A549 (cell line): ENCODE measurements around the gene PELI1. TPM values are rescaled to one million over a fixed set of nuclear protein-coding genes. Genes with fewer than 3 reads are reported as not detected.

Experiments used
- ATAC-seq, 2 experiments: fragments of 200-7000 bp in 1 of 2; fragments of >200 bp in 1 of 2; cut with Nextera tagmentation in 1 of 2; cut with Tn5 transposase in 1 of 2; 3 replicates each; pipeline versions ENCODE4 v1.8.0 to v1.9.1; 2018 to 2020; ENCODE audit warnings: mild to moderate bottlenecking in 1 of 2, moderate library complexity in 1 of 2
- CTCF ChIA-PET: fragments of 300-600 bp; sonication (Branson Sonifier 250); formaldehyde crosslinking; extraction: SDS; loops from one replicate; lab custom pipeline; 2021; ENCODE audit warnings: antibody characterized with exemption, inconsistent platforms; lab: Yijun Ruan, JAX
- POLR2A ChIA-PET: fragments of 350-600 bp; formaldehyde crosslinking; extraction: SDS; loops from one replicate; lab custom pipeline; 2021; ENCODE audit warnings: antibody characterized with exemption, inconsistent platforms; lab: Yijun Ruan, JAX
- DNase-seq, 2 experiments: peaks; one replicate each; pipeline versions ENCODE4 v3.0.0 to v3.0.0-alpha.2; 2011 to 2016; ENCODE audit warnings: low read depth in 1 of 2, low spot score in 1 of 2
- FAIRE-seq: peaks from 2 replicates; lab custom pipeline; 2011; peaks lifted over from hg19 to GRCh38; lab: Jason Lieb, UNC
- H3K27ac ChIP-seq, 2 experiments: fragments of >200 bp; sonication (Bioruptor Twin); formaldehyde crosslinking; 3 replicates each; pipeline ENCODE4 v1.5.1; 2016 to 2017
- H3K4me1 ChIP-seq: fragments of >200 bp; sonication (Bioruptor Twin); formaldehyde crosslinking; 3 replicates; pipeline ENCODE4 v1.6.1; 2016
- H3K4me2 ChIP-seq: fragments of >200 bp; sonication (Bioruptor Twin); formaldehyde crosslinking; 3 replicates; pipeline ENCODE4 v1.6.1; 2016
- H3K4me3 ChIP-seq: fragments of >200 bp; sonication (Bioruptor Twin); formaldehyde crosslinking; 3 replicates; pipeline ENCODE4 v1.5.1; 2016
- H3K9me3 ChIP-seq: fragments of >200 bp; sonication (Bioruptor Twin); formaldehyde crosslinking; 3 replicates; pipeline ENCODE4 v1.6.1; 2016
- ATOH8 ChIP-seq: fragments of 250-450 bp; sonication (Bioruptor Pico); IDR thresholded peaks from 2 replicates; pipeline ENCODE4 v1.5.0; 2020; ENCODE audit warnings: low read depth, mild to moderate bottlenecking, moderate library complexity
- BCL3 ChIP-seq: fragments of >200 bp; sonication (Bioruptor Twin); formaldehyde crosslinking; IDR thresholded peaks from 3 replicates; pipeline ENCODE4 v1.6.1; 2016
- BHLHE40 ChIP-seq: IDR thresholded peaks from 2 replicates; pipeline ENCODE4 v1.6.1; 2012; ENCODE audit warnings: low read depth, low read length, inconsistent platforms
- CBX2 ChIP-seq: fragments of 200-600 bp; sonication (generic); IDR thresholded peaks from 2 replicates; pipeline ENCODE4 v1.6.1; 2016; ENCODE audit warnings: low read depth, mild to moderate bottlenecking, borderline replicate concordance
- CHD2 ChIP-seq: fragments of 150-350 bp; IDR thresholded peaks from 2 replicates; pipeline ENCODE4 v1.6.1; 2014; ENCODE audit warnings: low read length; ENCODE audit not compliant: partially characterized antibody
- EHMT2 ChIP-seq: fragments of 200-600 bp; sonication (generic); IDR thresholded peaks from 2 replicates; pipeline ENCODE4 v1.6.1; 2016; ENCODE audit warnings: antibody characterized with exemption, low read depth, mild to moderate bottlenecking, moderate library complexity
- ESRRA ChIP-seq: fragments of 150-350 bp; IDR thresholded peaks from 2 replicates; pipeline ENCODE4 v1.6.1; 2014; ENCODE audit warnings: mild to moderate bottlenecking, low read length, borderline replicate concordance
- FOSB ChIP-seq: fragments of 250-450 bp; sonication (Bioruptor Pico); IDR thresholded peaks from 2 replicates; pipeline ENCODE4 v1.5.0; 2020; ENCODE audit warnings: mild to moderate bottlenecking, moderate library complexity
- FOSL2 ChIP-seq, 2 experiments: fragments of 450-650 bp in 1 of 2; fragments of >200 bp in 1 of 2; sonication (Bioruptor Twin) in 1 of 2; formaldehyde crosslinking; IDR thresholded peaks; 2 replicates each; pipeline versions ENCODE4 v1.5.0 to v1.6.1; 2016 to 2020; ENCODE audit warnings: mild to moderate bottlenecking in 1 of 2, moderate library complexity in 1 of 2
- GATA3 ChIP-seq: IDR thresholded peaks from 2 replicates; pipeline ENCODE4 v1.6.1; 2012; ENCODE audit warnings: borderline replicate concordance
- HDAC2 ChIP-seq: fragments of 200-600 bp; sonication (generic); IDR thresholded peaks from 2 replicates; pipeline ENCODE4 v1.6.1; 2016
- HES2 ChIP-seq: fragments of >200 bp; sonication (Bioruptor Twin); formaldehyde crosslinking; IDR thresholded peaks from 2 replicates; pipeline ENCODE4 v1.6.1; 2016
- MAFK ChIP-seq: fragments of 450-650 bp; IDR thresholded peaks from 2 replicates; pipeline ENCODE4 v1.6.1; 2014; ENCODE audit not compliant: partially characterized antibody
- MAX ChIP-seq: IDR thresholded peaks from 2 replicates; pipeline ENCODE4 v1.6.1; 2012
- NPAS2 ChIP-seq: fragments of 250-450 bp; sonication (Bioruptor Pico); IDR thresholded peaks from 2 replicates; pipeline ENCODE4 v1.8.0; 2022; ENCODE audit warnings: mild to moderate bottlenecking, moderate library complexity, borderline replicate concordance
- NR3C1 ChIP-seq: fragments of >200 bp; sonication (Bioruptor Twin); formaldehyde crosslinking; IDR thresholded peaks from 3 replicates; pipeline ENCODE4 v1.6.1; 2017
- PBX3 ChIP-seq: IDR thresholded peaks from 2 replicates; pipeline ENCODE4 v1.6.1; 2012
- POLR2A ChIP-seq: IDR thresholded peaks from 2 replicates; pipeline ENCODE4 v1.6.1; 2012; ENCODE audit warnings: mild to moderate bottlenecking, low read length
- RFX5 ChIP-seq: fragments of 450-650 bp; IDR thresholded peaks from 2 replicates; pipeline ENCODE4 v1.7.1; 2014; ENCODE audit warnings: antibody characterized with exemption, mild to moderate bottlenecking, moderate library complexity
- USF2 ChIP-seq: fragments of 450-650 bp; IDR thresholded peaks from 2 replicates; pipeline ENCODE4 v1.6.1; 2014; ENCODE audit warnings: antibody characterized with exemption
- ZC3H11A ChIP-seq: fragments of 450-650 bp; IDR thresholded peaks from 2 replicates; pipeline ENCODE4 v1.6.1; 2014; ENCODE audit warnings: antibody characterized with exemption, mild to moderate bottlenecking
- ZNF302 ChIP-seq: fragments of 250-450 bp; sonication (Bioruptor Pico); IDR thresholded peaks from 2 replicates; pipeline ENCODE4 v1.9.0; 2021; ENCODE audit warnings: inconsistent platforms, mild to moderate bottlenecking, moderate library complexity
- WGBS: methylation state at CpG from one replicate; pipeline ENCODE4 v1.1.6; 2017; ENCODE audit errors: missing lambda C conversion rate; 5-methylcytosine and 5-hydroxymethylcytosine counted together
- polyA plus RNA-seq, 4 experiments: library from polyadenylated mRNA; depleted of rRNA in 3 of 4; stranded (reverse); fragments of >200 nt; fragmentation: RNase III in 1 of 4; extraction: RNeasy Plus Mini Kit Qiagen cat#74134 plus additional on column Dnase treatment in 1 of 4; gene quantifications; 2 replicates in 3 of 4; 3 replicates in 1 of 4; pipeline ENCODE4 v1.2.3, GENCODE V29; 2011 to 2017

Gene PELI1
- polyA plus RNA-seq, 2 of the 4 experiments (the other 2 are of a cell fraction): 2.1 to 5.1 TPM

- ChIA-PET POLR2A (no interaction called here), CTCF (no interaction called here)
- FAIRE-seq: no peak
- Histone ChIP-seq H3K4me1 (no peaks in the 10 kb centered on the region), H3K4me3 (no peak overlapping the region), H3K27ac (no peak overlapping the region), H3K9me3 (no peaks in the 10 kb centered on the region), H3K4me2 (no peak overlapping the region)
- TF ChIP-seq EHMT2 (no peak), FOSB (no peak), POLR2A (no peak), ESRRA (no peak), ZNF302 (CRISPR knock-in tag) (no peak), NR3C1 (no peak), NPAS2 (no peak), FOSL2 (IDR thresholded peaks at IDR 0.05) (no peak), FOSL2 (CRISPR knock-in tag; IDR thresholded peaks at IDR 0.05) (no peak), BHLHE40 (no peak), BCL3 (no peak), USF2 (no peak), ZC3H11A (no peak)
- no peak for DNase-seq
- no peak for ATAC-seq
- WGBS: 90% methylated on average over 1 of the region's 1 CpG
Measured at GRCh38 chr2:64128406-64128805, 15.8 kb downstream of the PELI1 start.

GRCh38 chr2:64127119-64127518 is 17.1 kb downstream of the PELI1 start:
- FAIRE-seq (no peak), ATAC-seq (no peak), DNase-seq (no peak)
- Histone ChIP-seq H3K4me2 (no peak overlapping the region), H3K9me3 (no peaks in the 10 kb centered on the region), H3K4me1 (no peaks in the 10 kb centered on the region), H3K27ac (no peak overlapping the region), H3K4me3 (no peak overlapping the region)
- TF ChIP-seq ZNF302 (CRISPR knock-in tag) (no peak), MAFK (no peak), ATOH8 (CRISPR knock-in tag) (no peak), EHMT2 (no peak), RFX5 (no peak), HDAC2 (no peak), FOSL2 (IDR thresholded peaks at IDR 0.05) (no peak), FOSL2 (CRISPR knock-in tag; IDR thresholded peaks at IDR 0.05) (no peak), BCL3 (no peak)
- WGBS: 67% methylated on average over 2 of the region's 2 CpGs
- ChIA-PET POLR2A (no interaction called here), CTCF (interaction anchor here (1.0 kb wide), 1 partner anchor 77 kb away, joined by 3 read pairs; no protein-coding TSS in a partner anchor)

- H3K4me3 ChIP-seq: no peak overlapping the region
- no peak for DNase-seq
- H3K27ac ChIP-seq: no peak overlapping the region
- FAIRE-seq: no peak
- WGBS: 90% methylated on average over 3 of the region's 3 CpGs
- ChIA-PET POLR2A (no interaction called here), CTCF (no interaction called here)
- no peaks in the 10 kb centered on the region for H3K4me1 ChIP-seq
- H3K9me3 ChIP-seq: no peaks in the 10 kb centered on the region
- no peak for TF ChIP-seq MAX
- TF ChIP-seq CBX2: no peak
- no peak for TF ChIP-seq BHLHE40
- TF ChIP-seq CHD2: no peak
- TF ChIP-seq PBX3: no peak
- no peak for TF ChIP-seq HES2
- TF ChIP-seq USF2: no peak
- no peak for TF ChIP-seq GATA3
- H3K4me2 ChIP-seq: no peak overlapping the region
- no peak for ATAC-seq
Measured at GRCh38 chr2:64126601-64127000, 17.6 kb downstream of the PELI1 start.
